Measurements from ENCODE around the gene JAK1. TPM values are rescaled to one million over a fixed set of nuclear protein-coding genes. Genes with fewer than 3 reads are reported as not detected.

The JAK1 gene
- total and polyA plus RNA-seq, 2 experiments from 2014 or later: 8.0 to 19.5 TPM

DNA sequence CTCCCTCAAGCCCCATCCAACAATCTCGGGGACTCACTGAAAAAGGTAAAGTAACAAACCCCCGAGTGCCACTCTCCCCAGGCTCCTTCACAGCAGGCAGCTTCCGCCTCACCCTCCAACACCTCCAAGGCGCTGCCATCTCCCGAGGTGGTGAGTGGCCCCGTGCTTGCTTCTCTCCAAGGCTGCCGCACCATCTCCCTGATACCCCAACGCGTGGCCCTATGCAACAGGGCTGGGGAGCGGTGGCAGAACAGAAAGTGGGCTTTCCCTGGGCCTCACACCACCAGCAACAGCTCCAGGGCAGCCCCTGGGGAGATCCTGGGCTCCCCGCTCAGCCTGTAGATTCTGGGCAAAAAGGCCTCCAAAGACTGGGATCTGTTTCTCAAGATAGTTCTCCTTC is 116.4 kb downstream of the JAK1 start:
- peaks cover 10% of the 10 kb centered on the region for H3K36me3 Mint-ChIP-seq (ENCODE audit: low read depth)
- Histone ChIP-seq H3K27ac (ENCODE audit: low read depth) (no peak overlapping the region), H3K36me3 (ENCODE audit: insufficient read depth) (no peaks in the 10 kb centered on the region), H3K79me2 (replicated peaks; ENCODE audit: insufficient read depth) (no peaks in the 10 kb centered on the region), H3K9me2 (ENCODE audit: insufficient read depth) (0 out of 2 replicates have a peak, but pooled peaks cover 6% of the 10 kb centered on the region), H2AFZ (no peak overlapping the region), H3F3A (replicated peaks; ENCODE audit: low read depth) (no peaks in the 10 kb centered on the region), H3K4me2 (no peak overlapping the region), H4K20me1 (replicated peaks; ENCODE audit: insufficient read depth) (no peaks in the 10 kb centered on the region), H3K4me3 (no peak overlapping the region), H3K27me3 (ENCODE audit: insufficient read depth) (no peaks in the 10 kb centered on the region), H3K4me1 (ENCODE audit: insufficient read depth) (no peaks in the 10 kb centered on the region)
- no peak for ATAC-seq
- no peaks in the 10 kb centered on the region; the same call in 2 of the 3 replicates for H3K4me1 Mint-ChIP-seq
- H3K4me3 Mint-ChIP-seq: no peak overlapping the region
- TF ChIP-seq JUNB (IDR thresholded peaks at IDR 0.05; ENCODE audit: unreplicated experiment) (no peak), CREB1 (CRISPR knock-in tag; IDR thresholded peaks at IDR 0.05; ENCODE audit: low read depth) (no peak), NANOG (IDR thresholded peaks at IDR 0.05; ENCODE audit: borderline replicate concordance) (no peak), EZH2 (IDR thresholded peaks at IDR 0.05; ENCODE audit: low read depth, unreplicated experiment) (no peak), STAT1 (IDR thresholded peaks at IDR 0.05; ENCODE audit: unreplicated experiment) (no peak), ZNF114 (CRISPR knock-in tag; IDR thresholded peaks at IDR 0.05) (no peak), ZNF331 (CRISPR knock-in tag; IDR thresholded peaks at IDR 0.05; ENCODE audit: low read depth) (no peak), EZH2phosphoT487 (IDR thresholded peaks at IDR 0.05; ENCODE audit: unreplicated experiment) (no peak), POLR2AphosphoS5 (IDR thresholded peaks at IDR 0.05; ENCODE audit: low read depth) (no peak)
- TF ChIP-seq, protein P1, sequence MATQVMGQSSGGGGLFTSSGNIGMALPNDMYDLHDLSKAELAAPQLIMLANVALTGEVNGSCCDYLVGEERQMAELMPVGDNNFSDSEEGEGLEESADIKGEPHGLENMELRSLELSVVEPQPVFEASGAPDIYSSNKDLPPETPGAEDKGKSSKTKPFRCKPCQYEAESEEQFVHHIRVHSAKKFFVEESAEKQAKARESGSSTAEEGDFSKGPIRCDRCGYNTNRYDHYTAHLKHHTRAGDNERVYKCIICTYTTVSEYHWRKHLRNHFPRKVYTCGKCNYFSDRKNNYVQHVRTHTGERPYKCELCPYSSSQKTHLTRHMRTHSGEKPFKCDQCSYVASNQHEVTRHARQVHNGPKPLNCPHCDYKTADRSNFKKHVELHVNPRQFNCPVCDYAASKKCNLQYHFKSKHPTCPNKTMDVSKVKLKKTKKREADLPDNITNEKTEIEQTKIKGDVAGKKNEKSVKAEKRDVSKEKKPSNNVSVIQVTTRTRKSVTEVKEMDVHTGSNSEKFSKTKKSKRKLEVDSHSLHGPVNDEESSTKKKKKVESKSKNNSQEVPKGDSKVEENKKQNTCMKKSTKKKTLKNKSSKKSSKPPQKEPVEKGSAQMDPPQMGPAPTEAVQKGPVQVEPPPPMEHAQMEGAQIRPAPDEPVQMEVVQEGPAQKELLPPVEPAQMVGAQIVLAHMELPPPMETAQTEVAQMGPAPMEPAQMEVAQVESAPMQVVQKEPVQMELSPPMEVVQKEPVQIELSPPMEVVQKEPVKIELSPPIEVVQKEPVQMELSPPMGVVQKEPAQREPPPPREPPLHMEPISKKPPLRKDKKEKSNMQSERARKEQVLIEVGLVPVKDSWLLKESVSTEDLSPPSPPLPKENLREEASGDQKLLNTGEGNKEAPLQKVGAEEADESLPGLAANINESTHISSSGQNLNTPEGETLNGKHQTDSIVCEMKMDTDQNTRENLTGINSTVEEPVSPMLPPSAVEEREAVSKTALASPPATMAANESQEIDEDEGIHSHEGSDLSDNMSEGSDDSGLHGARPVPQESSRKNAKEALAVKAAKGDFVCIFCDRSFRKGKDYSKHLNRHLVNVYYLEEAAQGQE (IDR thresholded peaks at IDR 0.05; ENCODE audit: unreplicated experiment): no peak
- TF ChIP-seq, protein P2, sequence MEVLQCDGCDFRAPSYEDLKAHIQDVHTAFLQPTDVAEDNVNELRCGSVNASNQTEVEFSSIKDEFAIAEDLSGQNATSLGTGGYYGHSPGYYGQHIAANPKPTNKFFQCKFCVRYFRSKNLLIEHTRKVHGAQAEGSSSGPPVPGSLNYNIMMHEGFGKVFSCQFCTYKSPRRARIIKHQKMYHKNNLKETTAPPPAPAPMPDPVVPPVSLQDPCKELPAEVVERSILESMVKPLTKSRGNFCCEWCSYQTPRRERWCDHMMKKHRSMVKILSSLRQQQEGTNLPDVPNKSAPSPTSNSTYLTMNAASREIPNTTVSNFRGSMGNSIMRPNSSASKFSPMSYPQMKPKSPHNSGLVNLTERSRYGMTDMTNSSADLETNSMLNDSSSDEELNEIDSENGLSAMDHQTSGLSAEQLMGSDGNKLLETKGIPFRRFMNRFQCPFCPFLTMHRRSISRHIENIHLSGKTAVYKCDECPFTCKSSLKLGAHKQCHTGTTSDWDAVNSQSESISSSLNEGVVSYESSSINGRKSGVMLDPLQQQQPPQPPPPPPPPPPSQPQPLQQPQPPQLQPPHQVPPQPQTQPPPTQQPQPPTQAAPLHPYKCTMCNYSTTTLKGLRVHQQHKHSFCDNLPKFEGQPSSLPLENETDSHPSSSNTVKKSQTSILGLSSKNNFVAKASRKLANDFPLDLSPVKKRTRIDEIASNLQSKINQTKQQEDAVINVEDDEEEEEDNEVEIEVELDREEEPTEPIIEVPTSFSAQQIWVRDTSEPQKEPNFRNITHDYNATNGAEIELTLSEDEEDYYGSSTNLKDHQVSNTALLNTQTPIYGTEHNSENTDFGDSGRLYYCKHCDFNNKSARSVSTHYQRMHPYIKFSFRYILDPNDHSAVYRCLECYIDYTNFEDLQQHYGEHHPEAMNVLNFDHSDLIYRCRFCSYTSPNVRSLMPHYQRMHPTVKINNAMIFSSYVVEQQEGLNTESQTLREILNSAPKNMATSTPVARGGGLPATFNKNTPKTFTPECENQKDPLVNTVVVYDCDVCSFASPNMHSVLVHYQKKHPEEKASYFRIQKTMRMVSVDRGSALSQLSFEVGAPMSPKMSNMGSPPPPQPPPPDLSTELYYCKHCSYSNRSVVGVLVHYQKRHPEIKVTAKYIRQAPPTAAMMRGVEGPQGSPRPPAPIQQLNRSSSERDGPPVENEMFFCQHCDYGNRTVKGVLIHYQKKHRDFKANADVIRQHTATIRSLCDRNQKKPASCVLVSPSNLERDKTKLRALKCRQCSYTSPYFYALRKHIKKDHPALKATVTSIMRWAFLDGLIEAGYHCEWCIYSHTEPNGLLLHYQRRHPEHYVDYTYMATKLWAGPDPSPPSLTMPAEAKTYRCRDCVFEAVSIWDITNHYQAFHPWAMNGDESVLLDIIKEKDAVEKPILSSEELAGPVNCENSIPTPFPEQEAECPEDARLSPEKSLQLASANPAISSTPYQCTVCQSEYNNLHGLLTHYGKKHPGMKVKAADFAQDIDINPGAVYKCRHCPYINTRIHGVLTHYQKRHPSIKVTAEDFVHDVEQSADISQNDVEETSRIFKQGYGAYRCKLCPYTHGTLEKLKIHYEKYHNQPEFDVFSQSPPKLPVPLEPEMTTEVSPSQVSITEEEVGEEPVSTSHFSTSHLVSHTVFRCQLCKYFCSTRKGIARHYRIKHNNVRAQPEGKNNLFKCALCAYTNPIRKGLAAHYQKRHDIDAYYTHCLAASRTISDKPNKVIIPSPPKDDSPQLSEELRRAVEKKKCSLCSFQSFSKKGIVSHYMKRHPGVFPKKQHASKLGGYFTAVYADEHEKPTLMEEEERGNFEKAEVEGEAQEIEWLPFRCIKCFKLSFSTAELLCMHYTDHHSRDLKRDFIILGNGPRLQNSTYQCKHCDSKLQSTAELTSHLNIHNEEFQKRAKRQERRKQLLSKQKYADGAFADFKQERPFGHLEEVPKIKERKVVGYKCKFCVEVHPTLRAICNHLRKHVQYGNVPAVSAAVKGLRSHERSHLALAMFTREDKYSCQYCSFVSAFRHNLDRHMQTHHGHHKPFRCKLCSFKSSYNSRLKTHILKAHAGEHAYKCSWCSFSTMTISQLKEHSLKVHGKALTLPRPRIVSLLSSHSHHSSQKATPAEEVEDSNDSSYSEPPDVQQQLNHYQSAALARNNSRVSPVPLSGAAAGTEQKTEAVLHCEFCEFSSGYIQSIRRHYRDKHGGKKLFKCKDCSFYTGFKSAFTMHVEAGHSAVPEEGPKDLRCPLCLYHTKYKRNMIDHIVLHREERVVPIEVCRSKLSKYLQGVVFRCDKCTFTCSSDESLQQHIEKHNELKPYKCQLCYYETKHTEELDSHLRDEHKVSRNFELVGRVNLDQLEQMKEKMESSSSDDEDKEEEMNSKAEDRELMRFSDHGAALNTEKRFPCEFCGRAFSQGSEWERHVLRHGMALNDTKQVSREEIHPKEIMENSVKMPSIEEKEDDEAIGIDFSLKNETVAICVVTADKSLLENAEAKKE (CRISPR knock-in tag; IDR thresholded peaks at IDR 0.05): no peak
- TF ChIP-seq, protein P3, sequence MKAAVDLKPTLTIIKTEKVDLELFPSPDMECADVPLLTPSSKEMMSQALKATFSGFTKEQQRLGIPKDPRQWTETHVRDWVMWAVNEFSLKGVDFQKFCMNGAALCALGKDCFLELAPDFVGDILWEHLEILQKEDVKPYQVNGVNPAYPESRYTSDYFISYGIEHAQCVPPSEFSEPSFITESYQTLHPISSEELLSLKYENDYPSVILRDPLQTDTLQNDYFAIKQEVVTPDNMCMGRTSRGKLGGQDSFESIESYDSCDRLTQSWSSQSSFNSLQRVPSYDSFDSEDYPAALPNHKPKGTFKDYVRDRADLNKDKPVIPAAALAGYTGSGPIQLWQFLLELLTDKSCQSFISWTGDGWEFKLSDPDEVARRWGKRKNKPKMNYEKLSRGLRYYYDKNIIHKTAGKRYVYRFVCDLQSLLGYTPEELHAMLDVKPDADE (IDR thresholded peaks at IDR 0.05): no peak
- TF ChIP-seq, protein P4, sequence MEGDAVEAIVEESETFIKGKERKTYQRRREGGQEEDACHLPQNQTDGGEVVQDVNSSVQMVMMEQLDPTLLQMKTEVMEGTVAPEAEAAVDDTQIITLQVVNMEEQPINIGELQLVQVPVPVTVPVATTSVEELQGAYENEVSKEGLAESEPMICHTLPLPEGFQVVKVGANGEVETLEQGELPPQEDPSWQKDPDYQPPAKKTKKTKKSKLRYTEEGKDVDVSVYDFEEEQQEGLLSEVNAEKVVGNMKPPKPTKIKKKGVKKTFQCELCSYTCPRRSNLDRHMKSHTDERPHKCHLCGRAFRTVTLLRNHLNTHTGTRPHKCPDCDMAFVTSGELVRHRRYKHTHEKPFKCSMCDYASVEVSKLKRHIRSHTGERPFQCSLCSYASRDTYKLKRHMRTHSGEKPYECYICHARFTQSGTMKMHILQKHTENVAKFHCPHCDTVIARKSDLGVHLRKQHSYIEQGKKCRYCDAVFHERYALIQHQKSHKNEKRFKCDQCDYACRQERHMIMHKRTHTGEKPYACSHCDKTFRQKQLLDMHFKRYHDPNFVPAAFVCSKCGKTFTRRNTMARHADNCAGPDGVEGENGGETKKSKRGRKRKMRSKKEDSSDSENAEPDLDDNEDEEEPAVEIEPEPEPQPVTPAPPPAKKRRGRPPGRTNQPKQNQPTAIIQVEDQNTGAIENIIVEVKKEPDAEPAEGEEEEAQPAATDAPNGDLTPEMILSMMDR (conservative IDR thresholded peaks at IDR 0.05; ENCODE audit: low read depth in 2 of 2): no peak
- DNase-seq (ENCODE audit: low spot score): no peak
- H3K27ac Mint-ChIP-seq: no peak overlapping the region
- H3K27me3 Mint-ChIP-seq (ENCODE audit: insufficient read depth, low read depth, poor library complexity): peaks cover 11% of the 10 kb centered on the region
- H3K9me3 Mint-ChIP-seq: no peaks in the 10 kb centered on the region; the same call in 2 of the 3 replicates

All from GM23338 (cell line).